Keratinocyte (primary cell): ENCODE measurements around the gene ARSI.

Experiments used
- CTCF ChIP-seq, 3 experiments: IDR thresholded peaks in 1 of 3; conservative IDR thresholded peaks in 1 of 3; optimal IDR thresholded peaks in 1 of 3; 2 replicates in 2 of 3; 3 replicates in 1 of 3; pipeline versions ENCODE3 to v1.5.1; 2011; ENCODE audit warnings: low read length in 3 of 3, mild to moderate bottlenecking in 3 of 3, moderate library complexity in 2 of 3, control low read depth in 1 of 3, inconsistent platforms in 1 of 3; ENCODE audit not compliant: insufficient read depth in 2 of 3; ENCODE audit errors: extremely low read depth in 1 of 3
- EZH2 ChIP-seq: IDR thresholded peaks from one replicate; pipeline ENCODE4 v1.6.1; 2012; ENCODE audit warnings: inconsistent platforms, mild to moderate bottlenecking, low read length, moderate library complexity

GRCh38 chr5:150309886-150310239 is 7.2 kb upstream of the ARSI start:
- TF ChIP-seq CTCF (optimal IDR thresholded peaks at IDR 0.05 in 1 of 3, IDR thresholded peaks at IDR 0.05 in 1 of 3, conservative IDR thresholded peaks at IDR 0.05 in 1 of 3; ENCODE audit: extremely low read depth in 1 of 3, insufficient read depth in 2 of 3, low read length in 3 of 3): no peak
- no peak for TF ChIP-seq EZH2
